GM23338 (cell line): ENCODE results near the gene UIMC1. TPM values are rescaled to one million over a fixed set of nuclear protein-coding genes. Genes with fewer than 3 reads are reported as not detected.

Experiments used
- ATAC-seq: fragments of 200-7000 bp; cut with Tn5 transposase; 3 replicates; pipeline ENCODE4 v1.9.1; 2020
- DNase-seq: peaks from one replicate; pipeline ENCODE4 v3.0.0-alpha.2; 2015; ENCODE audit warnings: low spot score
- H2AFZ ChIP-seq: fragments of 200-600 bp; sonication (generic); 2 replicates; pipeline ENCODE4 v1.8.0; 2016; ENCODE audit warnings: antibody characterized with exemption, mild to moderate bottlenecking, moderate library complexity
- H3F3A ChIP-seq: fragments of 200-600 bp; sonication (generic); replicated peaks from 2 replicates; pipeline ENCODE4 v1.8.0; 2017; ENCODE audit warnings: antibody characterized with exemption, mixed run types, low read depth
- H3K27ac ChIP-seq: fragments of 200-600 bp; sonication (generic); 2 replicates; pipeline ENCODE4 v1.6.1; 2016; ENCODE audit warnings: low read depth
- H3K27me3 ChIP-seq: fragments of 200-600 bp; sonication (generic); 2 replicates; pipeline ENCODE4 v1.8.0; 2016; ENCODE audit warnings: mild to moderate bottlenecking, mixed run types, moderate library complexity; ENCODE audit not compliant: insufficient read depth
- H3K36me3 ChIP-seq: fragments of 200-600 bp; sonication (generic); 2 replicates; pipeline ENCODE4 v1.8.0; 2016; ENCODE audit warnings: mild to moderate bottlenecking; ENCODE audit not compliant: insufficient read depth
- H3K4me1 ChIP-seq: fragments of 200-600 bp; sonication (generic); 2 replicates; pipeline ENCODE4 v1.8.0; 2016; ENCODE audit warnings: mild to moderate bottlenecking, moderate library complexity; ENCODE audit not compliant: insufficient read depth
- H3K4me2 ChIP-seq: fragments of 200-600 bp; sonication (generic); 2 replicates; pipeline ENCODE4 v1.7.1; 2017; ENCODE audit warnings: mixed run types
- H3K4me3 ChIP-seq: fragments of 200-600 bp; sonication (generic); 2 replicates; pipeline ENCODE4 v1.6.1; 2016; ENCODE audit warnings: mixed run types
- H3K79me2 ChIP-seq: fragments of 200-600 bp; sonication (generic); replicated peaks from 2 replicates; pipeline ENCODE4 v1.8.0; 2017; ENCODE audit warnings: mild to moderate bottlenecking; ENCODE audit not compliant: insufficient read depth
- H3K9me2 ChIP-seq: fragments of 200-600 bp; sonication (generic); 2 replicates; pipeline ENCODE4 v1.8.0; 2017; ENCODE audit not compliant: insufficient read depth
- H4K20me1 ChIP-seq: fragments of 200-600 bp; sonication (generic); replicated peaks from 2 replicates; pipeline ENCODE4 v1.8.0; 2017; ENCODE audit warnings: mild to moderate bottlenecking; ENCODE audit not compliant: insufficient read depth
- H3K27ac Mint-ChIP-seq: 2 replicates; pipeline ENCODE4 v1.8.0; 2020; ENCODE audit warnings: inconsistent platforms, mild to moderate bottlenecking, moderate library complexity, mixed read lengths
- H3K27me3 Mint-ChIP-seq: 3 replicates; pipeline ENCODE4 v1.8.0; 2022; ENCODE audit warnings: low read depth, mild to moderate bottlenecking, moderate library complexity, mixed read lengths, inconsistent platforms; ENCODE audit not compliant: insufficient read depth, poor library complexity
- H3K36me3 Mint-ChIP-seq: 3 replicates; pipeline ENCODE4 v1.8.0; 2021; ENCODE audit warnings: low read depth, mild to moderate bottlenecking, inconsistent platforms, moderate library complexity, mixed read lengths
- H3K4me1 Mint-ChIP-seq: 3 replicates; pipeline ENCODE4 v1.8.0; 2020; ENCODE audit warnings: mild to moderate bottlenecking, inconsistent platforms, mixed read lengths
- H3K4me3 Mint-ChIP-seq: 3 replicates; pipeline ENCODE4 v1.8.0; 2021; ENCODE audit warnings: moderate library complexity, mild to moderate bottlenecking, inconsistent platforms, mixed read lengths
- H3K9me3 Mint-ChIP-seq: 3 replicates; pipeline ENCODE4 v1.8.0; 2020; ENCODE audit warnings: moderate library complexity, mild to moderate bottlenecking, inconsistent platforms, mixed read lengths
- CREB1 ChIP-seq: fragments of 250-450 bp; sonication (Bioruptor Pico); IDR thresholded peaks from 2 replicates; pipeline ENCODE4 v1.5.0; 2020; ENCODE audit warnings: low read depth, mild to moderate bottlenecking, moderate library complexity
- EZH2 ChIP-seq: fragments of 200-600 bp; sonication (generic); IDR thresholded peaks from one replicate; pipeline ENCODE4 v1.8.0; 2017; ENCODE audit warnings: antibody characterized with exemption, mild to moderate bottlenecking, low read depth; ENCODE audit not compliant: unreplicated experiment
- EZH2phosphoT487 ChIP-seq: fragments of 200-600 bp; sonication (generic); IDR thresholded peaks from one replicate; pipeline ENCODE4 v1.8.1; 2018; ENCODE audit warnings: antibody characterized with exemption; ENCODE audit not compliant: unreplicated experiment
- JUNB ChIP-seq: IDR thresholded peaks from one replicate; pipeline ENCODE4 v1.6.1; 2016; ENCODE audit warnings: antibody characterized with exemption; ENCODE audit not compliant: unreplicated experiment
- NANOG ChIP-seq: IDR thresholded peaks from 2 replicates; pipeline ENCODE4 v1.6.1; 2016; ENCODE audit warnings: antibody characterized with exemption, borderline replicate concordance
- POLR2AphosphoS5 ChIP-seq: IDR thresholded peaks from 2 replicates; pipeline ENCODE4 v1.6.1; 2016; ENCODE audit warnings: antibody characterized with exemption, low read depth
- STAT1 ChIP-seq: IDR thresholded peaks from one replicate; pipeline ENCODE4 v1.6.1; 2016; ENCODE audit warnings: antibody characterized with exemption; ENCODE audit not compliant: unreplicated experiment
- ZNF114 ChIP-seq: fragments of 250-450 bp; sonication (Bioruptor Pico); IDR thresholded peaks from 2 replicates; pipeline ENCODE4 v1.5.0; 2020; ENCODE audit warnings: mild to moderate bottlenecking, moderate library complexity
- ZNF331 ChIP-seq: fragments of 250-450 bp; sonication (Bioruptor Pico); IDR thresholded peaks from 2 replicates; pipeline ENCODE4 v1.5.0; 2020; ENCODE audit warnings: low read depth, mild to moderate bottlenecking, moderate library complexity
- polyA plus RNA-seq: library from polyadenylated mRNA; unstranded; fragments of >200 nt; fragmentation: Nextera tagmentation; extraction: Ambion mirVana; gene quantifications from 2 replicates; pipeline ENCODE4 v1.2.1, GENCODE V29; 2016
- total RNA-seq: library from RNA; depleted of rRNA; stranded (reverse); fragments of >200 nt; shearing (Covaris generic); gene quantifications from 2 replicates; pipeline ENCODE4 v1.2.3, GENCODE V29; 2014
- TF ChIP-seq, protein P1 (sequence below): IDR thresholded peaks from 2 replicates; pipeline ENCODE4 v1.6.1; 2016; ENCODE audit warnings: antibody characterized with exemption
- TF ChIP-seq, protein P2 (sequence below): fragments of 250-450 bp; sonication (Bioruptor Pico); IDR thresholded peaks from 2 replicates; pipeline ENCODE4 v1.5.0; 2020; ENCODE audit warnings: mild to moderate bottlenecking, moderate library complexity
- TF ChIP-seq, protein P3 (sequence below), 2 experiments: fragments of 200-600 bp in 1 of 2; sonication (generic) in 1 of 2; conservative IDR thresholded peaks; 2 replicates each; pipeline versions ENCODE4 v1.5.1 to v1.6.1; 2016 to 2017; ENCODE audit warnings: antibody characterized with exemption in 2 of 2, low read depth in 2 of 2, mild to moderate bottlenecking in 2 of 2, moderate library complexity in 1 of 2

Gene UIMC1
- total and polyA plus RNA-seq, 2 experiments from 2014 or later: 36.4 to 40.1 TPM

DNA sequence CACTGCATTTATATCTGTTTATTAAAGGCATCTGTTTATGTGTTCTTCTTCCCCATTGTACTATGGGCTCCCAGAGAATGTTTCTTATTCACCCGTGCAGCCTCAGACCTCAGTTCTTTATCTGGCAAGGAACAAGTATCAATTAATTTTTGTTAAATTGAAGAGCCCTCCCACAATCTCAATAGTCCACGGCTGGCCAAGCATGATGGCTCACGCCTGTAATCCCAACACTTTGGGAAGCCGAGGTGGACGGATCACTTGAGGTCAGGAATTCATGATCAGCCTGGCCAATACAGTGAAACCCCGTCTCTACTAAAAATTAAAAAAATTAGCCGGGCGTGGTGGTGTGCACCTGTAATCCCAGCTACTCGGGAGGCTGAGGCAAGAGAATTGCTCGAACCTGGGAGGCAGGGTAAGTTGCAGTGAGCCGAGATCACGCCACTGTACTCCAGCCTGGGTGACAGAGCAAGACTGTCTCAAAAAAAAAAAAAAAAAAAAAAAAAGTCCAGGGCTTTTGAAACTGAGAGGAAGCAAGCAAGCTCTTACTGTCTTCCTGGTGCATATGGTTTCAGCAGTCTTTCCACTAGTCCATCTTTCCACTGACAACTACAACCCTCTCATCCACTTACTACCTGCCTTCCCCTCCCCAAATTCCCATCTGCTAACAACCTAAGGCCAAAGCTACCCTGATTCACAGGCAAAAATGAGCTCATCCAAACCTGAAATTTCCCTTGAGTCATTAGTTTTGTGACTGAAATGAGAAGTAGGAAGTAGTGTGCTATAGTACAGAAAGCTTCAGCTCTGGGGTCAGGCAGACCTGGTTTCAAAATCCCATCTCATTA lies 105.1 kb downstream of the UIMC1 start (continued):
- no peak for TF ChIP-seq JUNB
- TF ChIP-seq ZNF331 (CRISPR knock-in tag): no peak
- no peak for TF ChIP-seq STAT1
- TF ChIP-seq EZH2phosphoT487: no peak

DNA sequence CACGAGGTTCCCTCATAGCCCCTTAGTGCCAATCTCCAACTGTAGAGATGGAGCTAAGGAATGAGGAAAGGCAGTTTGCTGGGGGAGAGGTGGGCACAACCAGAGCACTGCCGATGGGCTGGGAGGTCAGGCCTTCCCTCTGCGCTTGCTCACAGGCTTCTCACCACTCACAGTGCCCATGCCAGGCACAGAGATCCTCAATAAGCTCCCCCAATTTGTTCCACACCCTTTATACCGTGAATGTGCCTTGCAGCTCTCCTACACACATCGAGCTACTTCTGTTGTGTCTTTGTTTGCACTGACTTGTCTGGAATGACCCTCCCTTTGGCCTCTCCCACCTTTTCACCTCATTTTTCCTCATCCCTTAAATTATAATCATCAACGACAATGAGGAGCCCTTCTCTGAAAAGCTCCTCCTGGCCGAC lies 105.8 kb downstream of the UIMC1 start:
- Histone ChIP-seq H3K79me2 (no peaks in the 10 kb centered on the region), H3K27me3 (no peaks in the 10 kb centered on the region), H2AFZ (no peak overlapping the region), H3F3A (no peaks in the 10 kb centered on the region), H3K4me1 (0 out of 2 replicates have a peak, but pooled peaks cover 3% of the 10 kb centered on the region), H3K27ac (no peak overlapping the region), H3K4me2 (no peak overlapping the region), H3K36me3 (peaks cover 25% of the 10 kb centered on the region), H4K20me1 (no peaks in the 10 kb centered on the region; the same call in 1 of the 2 replicates), H3K4me3 (no peak overlapping the region), H3K9me2 (no peaks in the 10 kb centered on the region)
- H3K4me1 Mint-ChIP-seq: peaks cover 22% of the 10 kb centered on the region
- peaks cover 2% of the 10 kb centered on the region for H3K27me3 Mint-ChIP-seq
- no peak for ATAC-seq
- H3K27ac Mint-ChIP-seq: peak overlapping the region; percentile 63; the same call in 1 of the 2 replicates
- no peak for DNase-seq
- H3K9me3 Mint-ChIP-seq: no peaks in the 10 kb centered on the region
- no peak overlapping the region for H3K4me3 Mint-ChIP-seq
- H3K36me3 Mint-ChIP-seq: peaks cover 27% of the 10 kb centered on the region
- TF ChIP-seq, protein P1, sequence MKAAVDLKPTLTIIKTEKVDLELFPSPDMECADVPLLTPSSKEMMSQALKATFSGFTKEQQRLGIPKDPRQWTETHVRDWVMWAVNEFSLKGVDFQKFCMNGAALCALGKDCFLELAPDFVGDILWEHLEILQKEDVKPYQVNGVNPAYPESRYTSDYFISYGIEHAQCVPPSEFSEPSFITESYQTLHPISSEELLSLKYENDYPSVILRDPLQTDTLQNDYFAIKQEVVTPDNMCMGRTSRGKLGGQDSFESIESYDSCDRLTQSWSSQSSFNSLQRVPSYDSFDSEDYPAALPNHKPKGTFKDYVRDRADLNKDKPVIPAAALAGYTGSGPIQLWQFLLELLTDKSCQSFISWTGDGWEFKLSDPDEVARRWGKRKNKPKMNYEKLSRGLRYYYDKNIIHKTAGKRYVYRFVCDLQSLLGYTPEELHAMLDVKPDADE: no peak
- TF ChIP-seq CREB1 (CRISPR knock-in tag): no peak
- no peak for TF ChIP-seq POLR2AphosphoS5
- no peak for TF ChIP-seq JUNB
- TF ChIP-seq, protein P2, sequence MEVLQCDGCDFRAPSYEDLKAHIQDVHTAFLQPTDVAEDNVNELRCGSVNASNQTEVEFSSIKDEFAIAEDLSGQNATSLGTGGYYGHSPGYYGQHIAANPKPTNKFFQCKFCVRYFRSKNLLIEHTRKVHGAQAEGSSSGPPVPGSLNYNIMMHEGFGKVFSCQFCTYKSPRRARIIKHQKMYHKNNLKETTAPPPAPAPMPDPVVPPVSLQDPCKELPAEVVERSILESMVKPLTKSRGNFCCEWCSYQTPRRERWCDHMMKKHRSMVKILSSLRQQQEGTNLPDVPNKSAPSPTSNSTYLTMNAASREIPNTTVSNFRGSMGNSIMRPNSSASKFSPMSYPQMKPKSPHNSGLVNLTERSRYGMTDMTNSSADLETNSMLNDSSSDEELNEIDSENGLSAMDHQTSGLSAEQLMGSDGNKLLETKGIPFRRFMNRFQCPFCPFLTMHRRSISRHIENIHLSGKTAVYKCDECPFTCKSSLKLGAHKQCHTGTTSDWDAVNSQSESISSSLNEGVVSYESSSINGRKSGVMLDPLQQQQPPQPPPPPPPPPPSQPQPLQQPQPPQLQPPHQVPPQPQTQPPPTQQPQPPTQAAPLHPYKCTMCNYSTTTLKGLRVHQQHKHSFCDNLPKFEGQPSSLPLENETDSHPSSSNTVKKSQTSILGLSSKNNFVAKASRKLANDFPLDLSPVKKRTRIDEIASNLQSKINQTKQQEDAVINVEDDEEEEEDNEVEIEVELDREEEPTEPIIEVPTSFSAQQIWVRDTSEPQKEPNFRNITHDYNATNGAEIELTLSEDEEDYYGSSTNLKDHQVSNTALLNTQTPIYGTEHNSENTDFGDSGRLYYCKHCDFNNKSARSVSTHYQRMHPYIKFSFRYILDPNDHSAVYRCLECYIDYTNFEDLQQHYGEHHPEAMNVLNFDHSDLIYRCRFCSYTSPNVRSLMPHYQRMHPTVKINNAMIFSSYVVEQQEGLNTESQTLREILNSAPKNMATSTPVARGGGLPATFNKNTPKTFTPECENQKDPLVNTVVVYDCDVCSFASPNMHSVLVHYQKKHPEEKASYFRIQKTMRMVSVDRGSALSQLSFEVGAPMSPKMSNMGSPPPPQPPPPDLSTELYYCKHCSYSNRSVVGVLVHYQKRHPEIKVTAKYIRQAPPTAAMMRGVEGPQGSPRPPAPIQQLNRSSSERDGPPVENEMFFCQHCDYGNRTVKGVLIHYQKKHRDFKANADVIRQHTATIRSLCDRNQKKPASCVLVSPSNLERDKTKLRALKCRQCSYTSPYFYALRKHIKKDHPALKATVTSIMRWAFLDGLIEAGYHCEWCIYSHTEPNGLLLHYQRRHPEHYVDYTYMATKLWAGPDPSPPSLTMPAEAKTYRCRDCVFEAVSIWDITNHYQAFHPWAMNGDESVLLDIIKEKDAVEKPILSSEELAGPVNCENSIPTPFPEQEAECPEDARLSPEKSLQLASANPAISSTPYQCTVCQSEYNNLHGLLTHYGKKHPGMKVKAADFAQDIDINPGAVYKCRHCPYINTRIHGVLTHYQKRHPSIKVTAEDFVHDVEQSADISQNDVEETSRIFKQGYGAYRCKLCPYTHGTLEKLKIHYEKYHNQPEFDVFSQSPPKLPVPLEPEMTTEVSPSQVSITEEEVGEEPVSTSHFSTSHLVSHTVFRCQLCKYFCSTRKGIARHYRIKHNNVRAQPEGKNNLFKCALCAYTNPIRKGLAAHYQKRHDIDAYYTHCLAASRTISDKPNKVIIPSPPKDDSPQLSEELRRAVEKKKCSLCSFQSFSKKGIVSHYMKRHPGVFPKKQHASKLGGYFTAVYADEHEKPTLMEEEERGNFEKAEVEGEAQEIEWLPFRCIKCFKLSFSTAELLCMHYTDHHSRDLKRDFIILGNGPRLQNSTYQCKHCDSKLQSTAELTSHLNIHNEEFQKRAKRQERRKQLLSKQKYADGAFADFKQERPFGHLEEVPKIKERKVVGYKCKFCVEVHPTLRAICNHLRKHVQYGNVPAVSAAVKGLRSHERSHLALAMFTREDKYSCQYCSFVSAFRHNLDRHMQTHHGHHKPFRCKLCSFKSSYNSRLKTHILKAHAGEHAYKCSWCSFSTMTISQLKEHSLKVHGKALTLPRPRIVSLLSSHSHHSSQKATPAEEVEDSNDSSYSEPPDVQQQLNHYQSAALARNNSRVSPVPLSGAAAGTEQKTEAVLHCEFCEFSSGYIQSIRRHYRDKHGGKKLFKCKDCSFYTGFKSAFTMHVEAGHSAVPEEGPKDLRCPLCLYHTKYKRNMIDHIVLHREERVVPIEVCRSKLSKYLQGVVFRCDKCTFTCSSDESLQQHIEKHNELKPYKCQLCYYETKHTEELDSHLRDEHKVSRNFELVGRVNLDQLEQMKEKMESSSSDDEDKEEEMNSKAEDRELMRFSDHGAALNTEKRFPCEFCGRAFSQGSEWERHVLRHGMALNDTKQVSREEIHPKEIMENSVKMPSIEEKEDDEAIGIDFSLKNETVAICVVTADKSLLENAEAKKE (CRISPR knock-in tag): no peak
- no peak for TF ChIP-seq STAT1
- no peak for TF ChIP-seq EZH2
- no peak for TF ChIP-seq EZH2phosphoT487
- TF ChIP-seq NANOG: no peak
- TF ChIP-seq ZNF331 (CRISPR knock-in tag): no peak
- no peak for TF ChIP-seq ZNF114 (CRISPR knock-in tag)
- TF ChIP-seq, protein P3, sequence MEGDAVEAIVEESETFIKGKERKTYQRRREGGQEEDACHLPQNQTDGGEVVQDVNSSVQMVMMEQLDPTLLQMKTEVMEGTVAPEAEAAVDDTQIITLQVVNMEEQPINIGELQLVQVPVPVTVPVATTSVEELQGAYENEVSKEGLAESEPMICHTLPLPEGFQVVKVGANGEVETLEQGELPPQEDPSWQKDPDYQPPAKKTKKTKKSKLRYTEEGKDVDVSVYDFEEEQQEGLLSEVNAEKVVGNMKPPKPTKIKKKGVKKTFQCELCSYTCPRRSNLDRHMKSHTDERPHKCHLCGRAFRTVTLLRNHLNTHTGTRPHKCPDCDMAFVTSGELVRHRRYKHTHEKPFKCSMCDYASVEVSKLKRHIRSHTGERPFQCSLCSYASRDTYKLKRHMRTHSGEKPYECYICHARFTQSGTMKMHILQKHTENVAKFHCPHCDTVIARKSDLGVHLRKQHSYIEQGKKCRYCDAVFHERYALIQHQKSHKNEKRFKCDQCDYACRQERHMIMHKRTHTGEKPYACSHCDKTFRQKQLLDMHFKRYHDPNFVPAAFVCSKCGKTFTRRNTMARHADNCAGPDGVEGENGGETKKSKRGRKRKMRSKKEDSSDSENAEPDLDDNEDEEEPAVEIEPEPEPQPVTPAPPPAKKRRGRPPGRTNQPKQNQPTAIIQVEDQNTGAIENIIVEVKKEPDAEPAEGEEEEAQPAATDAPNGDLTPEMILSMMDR (conservative IDR thresholded peaks at IDR 0.05; ENCODE audit: low read depth in 2 of 2): no peak
